K562 (cell line): Measurements from ENCODE around the gene PPARD. TPM values are rescaled to one million over a fixed set of nuclear protein-coding genes. Genes with fewer than 3 reads are reported as not detected.

ENCODE experiments used
- ATF3 ChIP-seq, 2 experiments: fragments of 450-650 bp in 1 of 2; sonication (generic) in 1 of 2; formaldehyde crosslinking in 1 of 2; IDR thresholded peaks in 1 of 2; conservative IDR thresholded peaks in 1 of 2; 2 replicates each; pipeline versions ENCODE4 v1.6.1 to v1.8.1; 2016 to 2023; ENCODE audit warnings: mild to moderate bottlenecking in 2 of 2, moderate library complexity in 2 of 2, inconsistent platforms in 1 of 2, missing genetic modification reagents in 1 of 2
- BACH1 ChIP-seq: fragments of 200-800 bp; sonication (Bioruptor generic); IDR thresholded peaks from 2 replicates; pipeline ENCODE4 v1.6.1; 2016; ENCODE audit warnings: missing genetic modification characterization, missing compliant biosample characterization
- ESRRA ChIP-seq: fragments of 450-650 bp; IDR thresholded peaks from 2 replicates; pipeline ENCODE4 v1.6.1; 2014; ENCODE audit warnings: low read depth, mild to moderate bottlenecking, moderate library complexity, borderline replicate concordance
- HCFC1 ChIP-seq: IDR thresholded peaks from 2 replicates; pipeline ENCODE4 v1.6.1; 2012; ENCODE audit warnings: low read depth, low read length, improper control_type of control experiment
- HOMEZ ChIP-seq: fragments of 250-450 bp; sonication (Bioruptor Pico); IDR thresholded peaks from 2 replicates; pipeline ENCODE4 v1.4.0; 2020; ENCODE audit warnings: mild to moderate bottlenecking, moderate library complexity
- NELFE ChIP-seq: IDR thresholded peaks from 2 replicates; pipeline ENCODE4 v1.6.1; 2011; ENCODE audit warnings: mild to moderate bottlenecking; ENCODE audit not compliant: insufficient read depth, insufficient read length
- NUFIP1 ChIP-seq: fragments of 450-650 bp; IDR thresholded peaks from 2 replicates; pipeline ENCODE4 v1.6.1; 2018; ENCODE audit not compliant: partially characterized antibody
- TFAP4 ChIP-seq: sonication (generic); formaldehyde crosslinking; IDR thresholded peaks from 2 replicates; pipeline ENCODE4 v1.8.0; 2022; ENCODE audit warnings: missing genetic modification reagents, mild to moderate bottlenecking, moderate library complexity, borderline replicate concordance
- ZBTB40 ChIP-seq, 2 experiments: fragments of 450-650 bp in 1 of 2; sonication (generic) in 1 of 2; formaldehyde crosslinking in 1 of 2; IDR thresholded peaks; 2 replicates each; pipeline versions ENCODE4 v1.7.1 to v1.9.0; 2016 to 2022; ENCODE audit warnings: inconsistent platforms in 1 of 2, mild to moderate bottlenecking in 1 of 2, missing genetic modification reagents in 1 of 2
- ZBTB43 ChIP-seq: sonication (generic); formaldehyde crosslinking; IDR thresholded peaks from 2 replicates; pipeline ENCODE4 v1.8.0; 2023; ENCODE audit warnings: mild to moderate bottlenecking, missing genetic modification reagents
- polyA plus RNA-seq, 8 experiments: library from polyadenylated mRNA; depleted of rRNA in 4 of 8; stranded (reverse) in 5 of 8; unstranded in 3 of 8; fragments of >200 nt; fragmentation: Nextera tagmentation in 2 of 8; fragmentation: Illumina TruSeq in 1 of 8; extraction: Ambion mirVana in 2 of 8; extraction: Trizol in 1 of 8; gene quantifications; 2 replicates each; pipeline versions ENCODE4 v1.2.1 to v1.2.3, GENCODE V29; 2011 to 2014; ENCODE audit warnings: inconsistent platforms in 1 of 8, missing spikeins in 1 of 8
- total RNA-seq, 7 experiments: library from RNA; depleted of rRNA in 6 of 7; stranded (reverse); fragments of >200 nt in 6 of 7; fragmentation: Illumina TruSeq in 2 of 7; extraction: Trizol in 2 of 7; gene quantifications; 2 replicates each; pipeline versions ENCODE4 v1.2.1 to v1.2.3, GENCODE V29; 2011 to 2021; ENCODE audit warnings: low replicate concordance in 1 of 7

PPARD gene
- total and polyA plus RNA-seq, 9 of the 15 experiments (the other 6 are each of a cell fraction or from before 2014, with no cell fraction given): 0.14 to 13.2 (median 3.8) TPM

GRCh38 chr6:35297601-35298481 is 44.5 kb upstream of the PPARD start, which contains the start of gene DEF6 (continued):
- no peak for TF ChIP-seq ZBTB43
- no peak for TF ChIP-seq HOMEZ (CRISPR knock-in tag)
- TF ChIP-seq ESRRA: peak; percentile 90; the same call in 1 of the 2 replicates
- peak; percentile 94 for TF ChIP-seq TFAP4
- TF ChIP-seq ZBTB40 (IDR thresholded peaks at IDR 0.05): peak; percentile 44; the same call in 1 of the 2 replicates
- TF ChIP-seq ZBTB40 (CRISPR knock-in tag; IDR thresholded peaks at IDR 0.05): no peak
- no peak for TF ChIP-seq NUFIP1
- no peak for TF ChIP-seq ATF3 (IDR thresholded peaks at IDR 0.05)
- TF ChIP-seq ATF3 (CRISPR knock-in tag; conservative IDR thresholded peaks at IDR 0.05): 0 out of 2 replicates have a peak, but pooled peaks have one; percentile 23
- peak; percentile 65 for TF ChIP-seq HCFC1
- TF ChIP-seq BACH1 (tag): no peak
- TF ChIP-seq NELFE: no peak
